ENCODE measurements around the gene CTBP1. TPM values are rescaled to one million over a fixed set of nuclear protein-coding genes. Genes with fewer than 3 reads are reported as not detected.
A peak's percentile ranks its signal among the peaks of the same experiment; 100 is the strongest.

CTBP1 gene
- total RNA-seq, 1 donor from 2014 or later = 112 TPM

- TF ChIP-seq CTCF (IDR thresholded peaks at IDR 0.05; ENCODE audit: borderline replicate concordance) = peak; percentile 97
- H3K4me1 ChIP-seq = peaks cover 38% of the 10 kb centered on the region
- H3K9me3 ChIP-seq (replicated peaks) = no peaks in the 10 kb centered on the region
- peak overlapping the region; percentile 32 for H3K27ac ChIP-seq (replicated peaks)
- peak; percentile 83 for DNase-seq
- intact Hi-C loops (cut with micrococcal nuclease) = loop anchor here (10.0 kb wide), 1 partner anchor 97 kb away; no protein-coding TSS in a partner anchor
- peaks cover 37% of the 10 kb centered on the region for H3K27me3 ChIP-seq (ENCODE audit: low read depth)
- H3K4me3 ChIP-seq = peak overlapping the region; percentile 72
- H3K36me3 ChIP-seq = no peaks in the 10 kb centered on the region
Measured at GRCh38 chr4:1167244-1167949, 81.5 kb downstream of the CTBP1 start.

GRCh38 chr4:1166509-1167243 lies 82.3 kb downstream of the CTBP1 start:
- TF ChIP-seq CTCF (IDR thresholded peaks at IDR 0.05; ENCODE audit: borderline replicate concordance) = no peak
- intact Hi-C loops (cut with micrococcal nuclease) = loop anchor here (10.0 kb wide), 1 partner anchor 98 kb away; no protein-coding TSS in a partner anchor
- Histone ChIP-seq H3K4me1 (peaks cover 31% of the 10 kb centered on the region), H3K9me3 (replicated peaks) (no peaks in the 10 kb centered on the region), H3K27ac (replicated peaks) (no peak overlapping the region), H3K27me3 (ENCODE audit: low read depth) (peaks cover 30% of the 10 kb centered on the region), H3K36me3 (no peaks in the 10 kb centered on the region), H3K4me3 (peak overlapping the region; percentile 72)
- no peak for DNase-seq

- no peak for DNase-seq
- H3K36me3 ChIP-seq = no peaks in the 10 kb centered on the region
- no peaks in the 10 kb centered on the region for H3K9me3 ChIP-seq (replicated peaks)
- H3K4me3 ChIP-seq = no peak overlapping the region
- H3K27me3 ChIP-seq (ENCODE audit: low read depth) = peaks cover 14% of the 10 kb centered on the region
- intact Hi-C loops (cut with micrococcal nuclease) = loop anchor here (10.0 kb wide), 1 partner anchor 100 kb away; no protein-coding TSS in a partner anchor
- no peak for TF ChIP-seq CTCF (IDR thresholded peaks at IDR 0.05; ENCODE audit: borderline replicate concordance)
- peaks cover 19% of the 10 kb centered on the region for H3K4me1 ChIP-seq
- no peak overlapping the region for H3K27ac ChIP-seq (replicated peaks)
Measured at GRCh38 chr4:1164956-1165545, 83.9 kb downstream of the CTBP1 start.

GRCh38 chr4:1164444-1164843 lies 84.5 kb downstream of the CTBP1 start:
- TF ChIP-seq CTCF (IDR thresholded peaks at IDR 0.05; ENCODE audit: borderline replicate concordance) = no peak
- intact Hi-C loops (cut with micrococcal nuclease) = loop anchor here (10.0 kb wide), 1 partner anchor 100 kb away; no protein-coding TSS in a partner anchor
- Histone ChIP-seq H3K36me3 (no peaks in the 10 kb centered on the region), H3K4me1 (peaks cover 19% of the 10 kb centered on the region), H3K4me3 (no peak overlapping the region), H3K9me3 (replicated peaks) (no peaks in the 10 kb centered on the region), H3K27me3 (ENCODE audit: low read depth) (peaks cover 9% of the 10 kb centered on the region), H3K27ac (replicated peaks) (no peak overlapping the region)
- no peak for DNase-seq

- no peaks in the 10 kb centered on the region for H3K9me3 ChIP-seq (replicated peaks)
- no peaks in the 10 kb centered on the region for H3K36me3 ChIP-seq
- peaks cover 19% of the 10 kb centered on the region for H3K4me1 ChIP-seq
- H3K4me3 ChIP-seq = no peak overlapping the region
- no peak for DNase-seq
- peaks cover 9% of the 10 kb centered on the region for H3K27me3 ChIP-seq (ENCODE audit: low read depth)
- no peak overlapping the region for H3K27ac ChIP-seq (replicated peaks)
- TF ChIP-seq CTCF (IDR thresholded peaks at IDR 0.05; ENCODE audit: borderline replicate concordance) = no peak
- intact Hi-C loops (cut with micrococcal nuclease) = loop anchor here (10.0 kb wide), 1 partner anchor 101 kb away; no protein-coding TSS in a partner anchor
Measured at GRCh38 chr4:1164040-1164439, 84.9 kb downstream of the CTBP1 start.

Measured in left ventricle myocardium inferior (tissue), 1 donor.